Measurements from ENCODE around the gene ZKSCAN1. TPM values are rescaled to one million over a fixed set of nuclear protein-coding genes. Genes with fewer than 3 reads are reported as not detected.

Gene ZKSCAN1
- total RNA-seq, 3 donors from 2014 or later, result 30.6 to 65.1 (median 52.4) TPM

GRCh38 chr7:100053215-100053614 lies 37.8 kb downstream of the ZKSCAN1 start:
- Histone ChIP-seq H3K9me3 (no peaks in the 10 kb centered on the region), H3K36me3 (no peaks in the 10 kb centered on the region), H3K4me1 (peaks cover 0 to 6% of the 10 kb centered on the region in 2 donors), H3K27me3 (no peaks in the 10 kb centered on the region), H3K4me3 (no peak overlapping the region), H3K27ac (no peak overlapping the region)
- peak in 2 of 3 donors; percentile 49 to 53 for TF ChIP-seq CTCF (IDR thresholded peaks at IDR 0.05)
- TF ChIP-seq POLR2A (IDR thresholded peaks at IDR 0.05), result no peak
- TF ChIP-seq POLR2AphosphoS5 (IDR thresholded peaks at IDR 0.05), result no peak
- intact Hi-C loops (cut with DNase I; ENCODE audit: low total_unique reads), result no loop called here
- DNase-seq (ENCODE audit: low spot score in 2 of 2), result peak in 1 of 2 donors; percentile 29

GRCh38 chr7:100057006-100057405 lies 41.6 kb downstream of the ZKSCAN1 start:
- TF ChIP-seq CTCF (IDR thresholded peaks at IDR 0.05), result no peak
- TF ChIP-seq POLR2A (IDR thresholded peaks at IDR 0.05), result no peak
- TF ChIP-seq POLR2AphosphoS5 (IDR thresholded peaks at IDR 0.05), result no peak
- no peak overlapping the region for H3K4me3 ChIP-seq
- no peaks in the 10 kb centered on the region for H3K9me3 ChIP-seq
- H3K27me3 ChIP-seq, result no peaks in the 10 kb centered on the region
- no peaks in the 10 kb centered on the region for H3K4me1 ChIP-seq
- no peak overlapping the region for H3K27ac ChIP-seq
- DNase-seq (ENCODE audit: low spot score in 2 of 2), result no peak
- H3K36me3 ChIP-seq, result no peaks in the 10 kb centered on the region
- intact Hi-C loops (cut with DNase I; ENCODE audit: low total_unique reads), result no loop called here

GRCh38 chr7:100059251-100059739 lies 43.9 kb downstream of the ZKSCAN1 start:
- Histone ChIP-seq H3K36me3 (no peaks in the 10 kb centered on the region), H3K4me1 (no peaks in the 10 kb centered on the region), H3K27ac (no peak overlapping the region), H3K27me3 (no peaks in the 10 kb centered on the region), H3K4me3 (no peak overlapping the region), H3K9me3 (no peaks in the 10 kb centered on the region)
- intact Hi-C loops (cut with DNase I; ENCODE audit: low total_unique reads), result no loop called here
- TF ChIP-seq POLR2AphosphoS5 (IDR thresholded peaks at IDR 0.05) (no peak), POLR2A (IDR thresholded peaks at IDR 0.05) (no peak), CTCF (IDR thresholded peaks at IDR 0.05) (no peak)
- DNase-seq (ENCODE audit: low spot score in 2 of 2), result no peak

GRCh38 chr7:100061518-100062193 lies 46.3 kb downstream of the ZKSCAN1 start:
- Histone ChIP-seq H3K27me3 (no peaks in the 10 kb centered on the region), H3K9me3 (no peaks in the 10 kb centered on the region), H3K4me3 (no peak overlapping the region), H3K27ac (no peak overlapping the region), H3K4me1 (no peaks in the 10 kb centered on the region), H3K36me3 (no peaks in the 10 kb centered on the region)
- DNase-seq (ENCODE audit: low spot score in 2 of 2), result no peak
- intact Hi-C loops (cut with DNase I; ENCODE audit: low total_unique reads), result no loop called here
- TF ChIP-seq POLR2AphosphoS5 (IDR thresholded peaks at IDR 0.05) (no peak), POLR2A (IDR thresholded peaks at IDR 0.05) (no peak), CTCF (IDR thresholded peaks at IDR 0.05) (no peak)

- no peak for DNase-seq (ENCODE audit: low spot score in 2 of 2)
- no peaks in the 10 kb centered on the region for H3K27me3 ChIP-seq
- H3K4me1 ChIP-seq, result no peaks in the 10 kb centered on the region
- H3K36me3 ChIP-seq, result no peaks in the 10 kb centered on the region
- no peaks in the 10 kb centered on the region for H3K9me3 ChIP-seq
- TF ChIP-seq CTCF (IDR thresholded peaks at IDR 0.05) (no peak), POLR2AphosphoS5 (IDR thresholded peaks at IDR 0.05) (no peak), POLR2A (IDR thresholded peaks at IDR 0.05) (no peak)
- intact Hi-C loops (cut with DNase I; ENCODE audit: low total_unique reads), result no loop called here
- no peak overlapping the region for H3K4me3 ChIP-seq
- no peak overlapping the region for H3K27ac ChIP-seq
Measured at GRCh38 chr7:100063376-100063775, 48.0 kb downstream of the ZKSCAN1 start.

Data from breast epithelium (tissue), 4 donors.